HepG2 (cell line): ENCODE measurements around the gene RGS14. TPM values are rescaled to one million over a fixed set of nuclear protein-coding genes. Genes with fewer than 3 reads are reported as not detected.

Experiments used
- AHDC1 ChIP-seq: sonication (generic); formaldehyde crosslinking; IDR thresholded peaks from 2 replicates; pipeline ENCODE4 v1.5.1; 2020; ENCODE audit warnings: mild to moderate bottlenecking, missing genetic modification reagents, borderline replicate concordance
- ATF1 ChIP-seq: IDR thresholded peaks from 2 replicates; pipeline ENCODE4 v1.6.1; 2016; ENCODE audit warnings: mild to moderate bottlenecking, control low read depth
- CREB3 ChIP-seq: sonication (generic); formaldehyde crosslinking; IDR thresholded peaks from 2 replicates; pipeline ENCODE4 v1.5.0; 2020; ENCODE audit warnings: missing genetic modification reagents
- HNRNPK ChIP-seq: fragments of 200-400 bp; formaldehyde crosslinking; IDR thresholded peaks from 2 replicates; pipeline ENCODE4 v1.6.1; 2018; ENCODE audit warnings: low read length, low read depth, moderate library complexity, mild to moderate bottlenecking; ENCODE audit not compliant: poor library complexity, severe bottlenecking
- SATB2 ChIP-seq: sonication (generic); formaldehyde crosslinking; IDR thresholded peaks from 2 replicates; pipeline ENCODE4 v1.5.0; 2020; ENCODE audit warnings: missing genetic modification reagents
- SNAPC2 ChIP-seq: sonication (generic); formaldehyde crosslinking; IDR thresholded peaks from 2 replicates; pipeline ENCODE4 v1.8.1; 2022; ENCODE audit warnings: mild to moderate bottlenecking, missing genetic modification reagents
- TCF7L2 ChIP-seq: IDR thresholded peaks from 2 replicates; pipeline ENCODE4 v1.6.1; 2011; ENCODE audit warnings: mild to moderate bottlenecking, low read depth, low read length, moderate library complexity
- ZNF33B ChIP-seq: sonication (generic); formaldehyde crosslinking; IDR thresholded peaks from 2 replicates; pipeline ENCODE4 v1.5.1; 2020; ENCODE audit warnings: mild to moderate bottlenecking, missing genetic modification reagents
- ZNF414 ChIP-seq: sonication (generic); formaldehyde crosslinking; IDR thresholded peaks from 2 replicates; pipeline ENCODE4 v1.5.0; 2020; ENCODE audit warnings: missing genetic modification reagents
- polyA plus RNA-seq, 8 experiments: library from polyadenylated mRNA; depleted of rRNA in 3 of 8; stranded (reverse) in 7 of 8; unstranded in 1 of 8; fragments of >200 nt; fragmentation: Illumina TruSeq in 4 of 8; extraction: Trizol in 4 of 8; gene quantifications; 2 replicates each; pipeline versions ENCODE4 v1.2.1 to v1.2.3, GENCODE V29; 2011 to 2016; ENCODE audit warnings: low read depth in 4 of 8, missing spikeins in 1 of 8, mixed read lengths in 1 of 8; ENCODE audit not compliant: insufficient read depth in 1 of 8
- total RNA-seq, 5 experiments: library from RNA; depleted of rRNA; stranded (reverse); fragments of >200 nt; fragmentation: Illumina TruSeq; extraction: Trizol; gene quantifications; 2 replicates each; pipeline ENCODE4 v1.2.3, GENCODE V29; 2016; ENCODE audit warnings: low read depth in 1 of 5
- TF ChIP-seq, protein P1 (sequence below): sonication (generic); formaldehyde crosslinking; IDR thresholded peaks from 2 replicates; pipeline ENCODE4 v1.9.0; 2021; ENCODE audit warnings: missing genetic modification reagents, mild to moderate bottlenecking, borderline replicate concordance
- TF ChIP-seq, protein P2 (sequence below): sonication (generic); formaldehyde crosslinking; IDR thresholded peaks from 2 replicates; pipeline ENCODE4 v1.4.0; 2020; ENCODE audit warnings: missing genetic modification reagents, mild to moderate bottlenecking, borderline replicate concordance
- TF ChIP-seq, protein P3 (sequence below): sonication (generic); formaldehyde crosslinking; IDR thresholded peaks from 2 replicates; pipeline ENCODE4 v1.5.0; 2020; ENCODE audit warnings: mild to moderate bottlenecking, missing genetic modification reagents

The RGS14 gene
- total and polyA plus RNA-seq, 2 of the 13 experiments (the other 11 are each of a cell fraction or from before 2014, with no cell fraction given) = 11.1 to 17.2 TPM

- no peak for TF ChIP-seq AHDC1
- TF ChIP-seq ZNF33B (CRISPR knock-in tag) = no peak
- TF ChIP-seq, protein P1, sequence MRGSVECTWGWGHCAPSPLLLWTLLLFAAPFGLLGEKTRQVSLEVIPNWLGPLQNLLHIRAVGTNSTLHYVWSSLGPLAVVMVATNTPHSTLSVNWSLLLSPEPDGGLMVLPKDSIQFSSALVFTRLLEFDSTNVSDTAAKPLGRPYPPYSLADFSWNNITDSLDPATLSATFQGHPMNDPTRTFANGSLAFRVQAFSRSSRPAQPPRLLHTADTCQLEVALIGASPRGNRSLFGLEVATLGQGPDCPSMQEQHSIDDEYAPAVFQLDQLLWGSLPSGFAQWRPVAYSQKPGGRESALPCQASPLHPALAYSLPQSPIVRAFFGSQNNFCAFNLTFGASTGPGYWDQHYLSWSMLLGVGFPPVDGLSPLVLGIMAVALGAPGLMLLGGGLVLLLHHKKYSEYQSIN (CRISPR knock-in tag) = no peak
- TF ChIP-seq SNAPC2 (CRISPR knock-in tag) = no peak
- TF ChIP-seq ATF1 = no peak
- TF ChIP-seq, protein P2, sequence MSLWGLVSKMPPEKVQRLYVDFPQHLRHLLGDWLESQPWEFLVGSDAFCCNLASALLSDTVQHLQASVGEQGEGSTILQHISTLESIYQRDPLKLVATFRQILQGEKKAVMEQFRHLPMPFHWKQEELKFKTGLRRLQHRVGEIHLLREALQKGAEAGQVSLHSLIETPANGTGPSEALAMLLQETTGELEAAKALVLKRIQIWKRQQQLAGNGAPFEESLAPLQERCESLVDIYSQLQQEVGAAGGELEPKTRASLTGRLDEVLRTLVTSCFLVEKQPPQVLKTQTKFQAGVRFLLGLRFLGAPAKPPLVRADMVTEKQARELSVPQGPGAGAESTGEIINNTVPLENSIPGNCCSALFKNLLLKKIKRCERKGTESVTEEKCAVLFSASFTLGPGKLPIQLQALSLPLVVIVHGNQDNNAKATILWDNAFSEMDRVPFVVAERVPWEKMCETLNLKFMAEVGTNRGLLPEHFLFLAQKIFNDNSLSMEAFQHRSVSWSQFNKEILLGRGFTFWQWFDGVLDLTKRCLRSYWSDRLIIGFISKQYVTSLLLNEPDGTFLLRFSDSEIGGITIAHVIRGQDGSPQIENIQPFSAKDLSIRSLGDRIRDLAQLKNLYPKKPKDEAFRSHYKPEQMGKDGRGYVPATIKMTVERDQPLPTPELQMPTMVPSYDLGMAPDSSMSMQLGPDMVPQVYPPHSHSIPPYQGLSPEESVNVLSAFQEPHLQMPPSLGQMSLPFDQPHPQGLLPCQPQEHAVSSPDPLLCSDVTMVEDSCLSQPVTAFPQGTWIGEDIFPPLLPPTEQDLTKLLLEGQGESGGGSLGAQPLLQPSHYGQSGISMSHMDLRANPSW (CRISPR knock-in tag) = no peak
- no peak for TF ChIP-seq ZNF414 (CRISPR knock-in tag)
- TF ChIP-seq SATB2 = no peak
- TF ChIP-seq HNRNPK = no peak
- TF ChIP-seq CREB3 = no peak
- TF ChIP-seq, protein P3, sequence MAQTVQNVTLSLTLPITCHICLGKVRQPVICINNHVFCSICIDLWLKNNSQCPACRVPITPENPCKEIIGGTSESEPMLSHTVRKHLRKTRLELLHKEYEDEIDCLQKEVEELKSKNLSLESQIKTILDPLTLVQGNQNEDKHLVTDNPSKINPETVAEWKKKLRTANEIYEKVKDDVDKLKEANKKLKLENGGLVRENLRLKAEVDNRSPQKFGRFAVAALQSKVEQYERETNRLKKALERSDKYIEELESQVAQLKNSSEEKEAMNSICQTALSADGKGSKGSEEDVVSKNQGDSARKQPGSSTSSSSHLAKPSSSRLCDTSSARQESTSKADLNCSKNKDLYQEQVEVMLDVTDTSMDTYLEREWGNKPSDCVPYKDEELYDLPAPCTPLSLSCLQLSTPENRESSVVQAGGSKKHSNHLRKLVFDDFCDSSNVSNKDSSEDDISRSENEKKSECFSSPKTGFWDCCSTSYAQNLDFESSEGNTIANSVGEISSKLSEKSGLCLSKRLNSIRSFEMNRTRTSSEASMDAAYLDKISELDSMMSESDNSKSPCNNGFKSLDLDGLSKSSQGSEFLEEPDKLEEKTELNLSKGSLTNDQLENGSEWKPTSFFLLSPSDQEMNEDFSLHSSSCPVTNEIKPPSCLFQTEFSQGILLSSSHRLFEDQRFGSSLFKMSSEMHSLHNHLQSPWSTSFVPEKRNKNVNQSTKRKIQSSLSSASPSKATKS (CRISPR knock-in tag) = no peak
- no peak for TF ChIP-seq TCF7L2
Measured at GRCh38 chr5:177366528-177367322, 9.0 kb downstream of the RGS14 start (continued).
